ENCODE measurements around the gene SEMA7A. TPM values are rescaled to one million over a fixed set of nuclear protein-coding genes. Genes with fewer than 3 reads are reported as not detected.

SEMA7A gene
- total and polyA plus RNA-seq, 2 donors from 2014 or later = 2.8 to 3.6 TPM

DNA sequence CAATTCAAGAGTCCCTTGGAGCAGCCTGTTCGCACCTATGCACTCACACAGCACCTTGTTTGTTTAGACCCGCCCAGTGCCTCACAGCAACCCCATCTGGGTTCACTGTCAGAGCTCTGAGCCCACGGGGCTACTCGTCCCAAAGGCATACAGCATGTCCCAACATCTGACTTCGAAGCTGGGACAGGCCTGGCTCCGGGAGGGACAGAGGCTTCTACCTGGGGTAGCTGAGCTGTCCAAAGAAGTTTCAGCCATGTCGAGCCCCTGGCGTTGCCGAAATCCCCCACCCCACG is 37.7 kb downstream of the SEMA7A start:
- no peak for FAIRE-seq
- no peak overlapping the region for H3K4me3 ChIP-seq (ENCODE audit: low read length in 3 of 3)
- H3K4me1 ChIP-seq (ENCODE audit: control insufficient read depth in 2 of 3, insufficient read depth in 2 of 3, low read depth in 1 of 3, low read length in 3 of 3) = no peaks in the 10 kb centered on the region
- H3K9ac ChIP-seq (ENCODE audit: low read length in 3 of 3) = no peak overlapping the region
- no peaks in the 10 kb centered on the region for H3K36me3 ChIP-seq (ENCODE audit: control insufficient read depth in 2 of 3, insufficient read depth in 3 of 3, low read length in 3 of 3)
- H3K27me3 ChIP-seq (ENCODE audit: control insufficient read depth, insufficient read depth, low read length) = no peaks in the 10 kb centered on the region
- TF ChIP-seq, protein P1, sequence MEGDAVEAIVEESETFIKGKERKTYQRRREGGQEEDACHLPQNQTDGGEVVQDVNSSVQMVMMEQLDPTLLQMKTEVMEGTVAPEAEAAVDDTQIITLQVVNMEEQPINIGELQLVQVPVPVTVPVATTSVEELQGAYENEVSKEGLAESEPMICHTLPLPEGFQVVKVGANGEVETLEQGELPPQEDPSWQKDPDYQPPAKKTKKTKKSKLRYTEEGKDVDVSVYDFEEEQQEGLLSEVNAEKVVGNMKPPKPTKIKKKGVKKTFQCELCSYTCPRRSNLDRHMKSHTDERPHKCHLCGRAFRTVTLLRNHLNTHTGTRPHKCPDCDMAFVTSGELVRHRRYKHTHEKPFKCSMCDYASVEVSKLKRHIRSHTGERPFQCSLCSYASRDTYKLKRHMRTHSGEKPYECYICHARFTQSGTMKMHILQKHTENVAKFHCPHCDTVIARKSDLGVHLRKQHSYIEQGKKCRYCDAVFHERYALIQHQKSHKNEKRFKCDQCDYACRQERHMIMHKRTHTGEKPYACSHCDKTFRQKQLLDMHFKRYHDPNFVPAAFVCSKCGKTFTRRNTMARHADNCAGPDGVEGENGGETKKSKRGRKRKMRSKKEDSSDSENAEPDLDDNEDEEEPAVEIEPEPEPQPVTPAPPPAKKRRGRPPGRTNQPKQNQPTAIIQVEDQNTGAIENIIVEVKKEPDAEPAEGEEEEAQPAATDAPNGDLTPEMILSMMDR (IDR thresholded peaks at IDR 0.05; ENCODE audit: borderline replicate concordance, extremely low read depth, insufficient read depth) = no peak
- no peaks in the 10 kb centered on the region for H3K9me3 ChIP-seq (ENCODE audit: control insufficient read depth in 2 of 3, insufficient read depth in 1 of 3, low read length in 3 of 3)
- no peak overlapping the region for H3K27ac ChIP-seq (ENCODE audit: low read depth in 2 of 2, low read length in 2 of 2)
- intact Hi-C loops (cut with DNase I) = no loop called here
- no peak for DNase-seq

DNA sequence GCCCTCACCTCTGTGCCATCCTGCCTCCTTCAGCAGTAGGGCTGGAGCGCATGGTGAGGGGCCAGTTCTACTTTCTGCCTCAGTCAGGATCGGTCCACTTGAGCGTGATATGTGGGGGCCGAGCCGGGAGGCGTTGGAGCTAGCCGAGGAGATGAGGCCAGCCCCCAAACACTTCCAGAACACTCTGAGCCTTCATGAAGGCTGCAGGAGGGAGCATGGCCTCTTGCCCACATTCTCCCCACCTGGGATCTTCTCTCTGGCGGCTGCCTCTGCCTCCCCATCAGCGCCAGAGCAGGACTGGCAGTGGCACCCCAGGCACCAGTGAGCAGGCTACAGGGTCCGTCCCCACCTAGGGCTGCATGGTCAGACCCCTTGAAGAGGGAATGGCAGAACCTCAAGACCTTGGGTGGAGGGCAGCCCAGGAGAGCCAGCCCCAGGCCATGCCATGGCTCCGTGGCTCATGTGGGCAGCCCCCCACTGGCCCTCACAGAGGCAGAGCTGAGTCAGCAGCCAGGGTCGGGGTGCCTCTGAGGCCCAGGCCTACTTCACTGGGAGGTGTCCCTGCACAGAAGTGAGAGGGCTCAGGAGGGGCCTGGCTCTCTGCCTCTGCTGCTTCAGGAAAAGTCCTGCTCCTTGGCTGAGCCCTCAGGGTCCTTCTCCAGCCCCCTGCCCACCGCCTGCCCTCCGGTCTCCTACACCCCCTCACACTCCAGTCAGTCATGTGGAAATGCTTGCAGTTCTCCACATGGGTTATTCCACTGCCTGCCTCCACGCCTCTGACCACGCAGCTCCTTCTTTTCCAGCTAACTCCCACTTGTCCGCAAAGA is 38.2 kb downstream of the SEMA7A start:
- H3K9ac ChIP-seq (ENCODE audit: low read length in 3 of 3) = no peak overlapping the region
- no peak overlapping the region for H3K27ac ChIP-seq (ENCODE audit: low read depth in 2 of 2, low read length in 2 of 2)
- no peak for FAIRE-seq
- intact Hi-C loops (cut with DNase I) = no loop called here
- peak in 2 of 5 donors; percentile 24 to 45 for DNase-seq
- no peaks in the 10 kb centered on the region for H3K4me1 ChIP-seq (ENCODE audit: control insufficient read depth in 2 of 3, insufficient read depth in 2 of 3, low read depth in 1 of 3, low read length in 3 of 3)
- no peaks in the 10 kb centered on the region for H3K27me3 ChIP-seq (ENCODE audit: control insufficient read depth, insufficient read depth, low read length)
- no peak overlapping the region for H3K4me3 ChIP-seq (ENCODE audit: low read length in 3 of 3)
- H3K36me3 ChIP-seq (ENCODE audit: control insufficient read depth in 2 of 3, insufficient read depth in 3 of 3, low read length in 3 of 3) = no peaks in the 10 kb centered on the region
- no peaks in the 10 kb centered on the region for H3K9me3 ChIP-seq (ENCODE audit: control insufficient read depth in 2 of 3, insufficient read depth in 1 of 3, low read length in 3 of 3)
- TF ChIP-seq, protein P1 (IDR thresholded peaks at IDR 0.05; ENCODE audit: borderline replicate concordance, extremely low read depth, insufficient read depth) = no peak

GRCh38 chr15:74394090-74394846 is 39.5 kb downstream of the SEMA7A start:
- H3K4me3 ChIP-seq (ENCODE audit: low read length in 3 of 3) = no peak overlapping the region
- FAIRE-seq (no peak), DNase-seq (peak in 1 of 5 donors; percentile 26)
- TF ChIP-seq, protein P1 (IDR thresholded peaks at IDR 0.05; ENCODE audit: borderline replicate concordance, extremely low read depth, insufficient read depth) = no peak
- H3K27ac ChIP-seq (ENCODE audit: low read depth in 2 of 2, low read length in 2 of 2) = no peak overlapping the region
- H3K27me3 ChIP-seq (ENCODE audit: control insufficient read depth, insufficient read depth, low read length) = no peaks in the 10 kb centered on the region
- H3K36me3 ChIP-seq (ENCODE audit: control insufficient read depth in 2 of 3, insufficient read depth in 3 of 3, low read length in 3 of 3) = no peaks in the 10 kb centered on the region
- intact Hi-C loops (cut with DNase I) = no loop called here
- H3K9me3 ChIP-seq (ENCODE audit: control insufficient read depth in 2 of 3, insufficient read depth in 1 of 3, low read length in 3 of 3) = no peaks in the 10 kb centered on the region
- H3K9ac ChIP-seq (ENCODE audit: low read length in 3 of 3) = no peak overlapping the region
- peaks cover 0 to 2% (median 0%) of the 10 kb centered on the region in 3 donors for H3K4me1 ChIP-seq (ENCODE audit: control insufficient read depth in 2 of 3, insufficient read depth in 2 of 3, low read depth in 1 of 3, low read length in 3 of 3)

Data from kidney (tissue), 14 donors.